Thymus (tissue), 11 donors: Measurements from ENCODE around the gene CCNI2. TPM values are rescaled to one million over a fixed set of nuclear protein-coding genes. Genes with fewer than 3 reads are reported as not detected.
A peak's percentile ranks its signal among the peaks of the same experiment; 100 is the strongest.

ENCODE experiments used
- DNase-seq, 9 donors: peaks; one replicate each; pipeline ENCODE4 v3.0.0-alpha.2; 2013; ENCODE audit warnings: low spot score in 9 of 9, low read depth in 6 of 9, missing footprints in 1 of 9
- H3K27ac ChIP-seq, 2 donors: one replicate each; pipeline ENCODE4 v1.5.1; 2013; ENCODE audit warnings: control low read depth in 1 of 2, low read depth in 1 of 2, low read length in 1 of 2, mild to moderate bottlenecking in 1 of 2, moderate library complexity in 1 of 2
- H3K27me3 ChIP-seq, 2 donors: one replicate each; pipeline ENCODE4 v1.5.1; 2013; ENCODE audit warnings: low read length in 1 of 2; ENCODE audit not compliant: control insufficient read depth in 2 of 2, insufficient read depth in 1 of 2
- H3K36me3 ChIP-seq, 2 donors: one replicate each; pipeline ENCODE4 v1.5.1; 2013; ENCODE audit warnings: low read length in 1 of 2, mild to moderate bottlenecking in 1 of 2, moderate library complexity in 1 of 2; ENCODE audit not compliant: control insufficient read depth in 2 of 2, insufficient read depth in 2 of 2
- H3K4me1 ChIP-seq, 2 donors: one replicate each; pipeline ENCODE4 v1.5.1; 2013; ENCODE audit warnings: low read length in 2 of 2; ENCODE audit not compliant: control insufficient read depth in 2 of 2, insufficient read depth in 2 of 2
- H3K4me3 ChIP-seq, 2 donors: one replicate each; pipeline ENCODE4 v1.5.1; 2013; ENCODE audit warnings: low read length in 2 of 2, control low read depth in 1 of 2, mild to moderate bottlenecking in 1 of 2
- H3K9me3 ChIP-seq, 2 donors: one replicate each; pipeline ENCODE4 v1.5.1; 2013; ENCODE audit warnings: low read length in 1 of 2, mild to moderate bottlenecking in 1 of 2; ENCODE audit not compliant: control insufficient read depth in 2 of 2, insufficient read depth in 1 of 2
- WGBS: extraction: QIAGEN DNeasy Blood & Tissue Kit; methylation state at CpG from one replicate; pipeline ENCODE4 v1.1.7; 2013; 5-methylcytosine and 5-hydroxymethylcytosine counted together
- polyA plus RNA-seq: library from polyadenylated mRNA; stranded (reverse); fragments of 200-250 nt; gene quantifications from one replicate; pipeline ENCODE4 v1.2.3, GENCODE V29; 2013
- total RNA-seq: library from RNA; stranded (reverse); fragments of 120-200 nt; gene quantifications from one replicate; pipeline ENCODE4 v1.2.4, GENCODE V29; 2013
- donor health status: healthy.

The CCNI2 gene
- total and polyA plus RNA-seq, 2 donors, result 2.5 to 8.1 TPM

DNA sequence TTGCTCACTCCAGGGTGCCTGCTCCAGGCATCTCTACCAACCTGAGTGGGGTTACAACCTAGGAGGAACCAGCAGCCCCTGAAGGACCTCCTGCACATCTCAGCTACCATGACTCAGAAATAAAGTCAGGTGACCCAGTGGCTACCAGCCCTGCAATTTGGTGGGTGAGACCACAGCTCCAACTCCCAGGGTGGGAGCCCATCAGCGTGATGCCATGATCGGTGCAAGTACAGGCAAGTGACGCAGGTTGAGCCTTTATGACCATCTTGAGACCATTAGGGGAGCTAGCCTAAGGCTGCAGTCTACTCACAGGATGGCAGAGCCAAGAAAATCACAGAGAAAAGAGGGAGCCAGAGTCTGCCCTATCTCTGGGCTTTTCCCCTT lies 21.3 kb downstream of the CCNI2 start:
- Histone ChIP-seq H3K36me3 (peaks cover 3 to 4% of the 10 kb centered on the region in 2 donors), H3K4me3 (no peak overlapping the region), H3K27ac (no peak overlapping the region), H3K4me1 (peaks cover 0 to 4% of the 10 kb centered on the region in 2 donors), H3K9me3 (no peaks in the 10 kb centered on the region), H3K27me3 (peaks cover 0 to 9% of the 10 kb centered on the region in 2 donors)
- WGBS, result 99% methylated on average over 3 of the region's 3 CpGs
- DNase-seq, result no peak

GRCh38 chr5:132770476-132771159 lies 23.4 kb downstream of the CCNI2 start:
- Histone ChIP-seq H3K4me3 (no peak overlapping the region), H3K9me3 (no peaks in the 10 kb centered on the region), H3K27ac (peak overlapping the region in 1 of 2 donors; percentile 8), H3K4me1 (peaks cover 0 to 4% of the 10 kb centered on the region in 2 donors), H3K27me3 (peaks cover 5 to 30% of the 10 kb centered on the region in 2 donors), H3K36me3 (no peaks in the 10 kb centered on the region)
- WGBS, result 94% methylated on average over 8 of the region's 8 CpGs
- DNase-seq, result no peak

- Histone ChIP-seq H3K9me3 (no peaks in the 10 kb centered on the region), H3K4me3 (no peak overlapping the region), H3K27ac (peak overlapping the region in 1 of 2 donors; percentile 20), H3K36me3 (no peaks in the 10 kb centered on the region), H3K4me1 (peaks cover under 1 to 8% of the 10 kb centered on the region in 2 donors), H3K27me3 (peaks cover 6 to 39% of the 10 kb centered on the region in 2 donors)
- WGBS, result 94% methylated on average over 8 of the region's 8 CpGs
- no peak for DNase-seq
Measured at GRCh38 chr5:132771503-132771998, 24.3 kb downstream of the CCNI2 start.

- 71% methylated on average over 8 of the region's 8 CpGs for WGBS
- H3K9me3 ChIP-seq, result no peaks in the 10 kb centered on the region
- no peak for DNase-seq
- H3K27me3 ChIP-seq, result peaks cover 7 to 46% of the 10 kb centered on the region in 2 donors
- H3K4me3 ChIP-seq, result no peak overlapping the region
- H3K27ac ChIP-seq, result no peak overlapping the region
- peaks cover 6 to 13% of the 10 kb centered on the region in 2 donors for H3K4me1 ChIP-seq
- no peaks in the 10 kb centered on the region for H3K36me3 ChIP-seq
Measured at GRCh38 chr5:132772291-132773070, 25.3 kb downstream of the CCNI2 start.

GRCh38 chr5:132773114-132773513 lies 25.9 kb downstream of the CCNI2 start:
- WGBS, result 98% methylated on average over 5 of the region's 5 CpGs
- H3K4me3 ChIP-seq, result no peak overlapping the region
- H3K27ac ChIP-seq, result no peak overlapping the region
- peaks cover 13 to 52% of the 10 kb centered on the region in 2 donors for H3K27me3 ChIP-seq
- no peaks in the 10 kb centered on the region for H3K36me3 ChIP-seq
- peaks cover 9 to 14% of the 10 kb centered on the region in 2 donors for H3K4me1 ChIP-seq
- no peak for DNase-seq
- no peaks in the 10 kb centered on the region for H3K9me3 ChIP-seq

- no peak overlapping the region for H3K4me3 ChIP-seq
- H3K36me3 ChIP-seq, result no peaks in the 10 kb centered on the region
- DNase-seq, result no peak
- peaks cover 9 to 13% of the 10 kb centered on the region in 2 donors for H3K4me1 ChIP-seq
- no peaks in the 10 kb centered on the region for H3K9me3 ChIP-seq
- peaks cover 17 to 58% of the 10 kb centered on the region in 2 donors for H3K27me3 ChIP-seq
- 83% methylated on average over 12 of the region's 12 CpGs for WGBS
- no peak overlapping the region for H3K27ac ChIP-seq
Measured at GRCh38 chr5:132773601-132774355, 26.6 kb downstream of the CCNI2 start.

- Histone ChIP-seq H3K4me1 (peaks cover 9 to 13% of the 10 kb centered on the region in 2 donors), H3K9me3 (no peaks in the 10 kb centered on the region), H3K27me3 (peaks cover 17 to 64% of the 10 kb centered on the region in 2 donors), H3K36me3 (no peaks in the 10 kb centered on the region), H3K4me3 (no peak overlapping the region), H3K27ac (no peak overlapping the region)
- DNase-seq, result no peak
- WGBS, result 95% methylated on average over 3 of the region's 3 CpGs
Measured at GRCh38 chr5:132774406-132774805, 27.2 kb downstream of the CCNI2 start.

DNA sequence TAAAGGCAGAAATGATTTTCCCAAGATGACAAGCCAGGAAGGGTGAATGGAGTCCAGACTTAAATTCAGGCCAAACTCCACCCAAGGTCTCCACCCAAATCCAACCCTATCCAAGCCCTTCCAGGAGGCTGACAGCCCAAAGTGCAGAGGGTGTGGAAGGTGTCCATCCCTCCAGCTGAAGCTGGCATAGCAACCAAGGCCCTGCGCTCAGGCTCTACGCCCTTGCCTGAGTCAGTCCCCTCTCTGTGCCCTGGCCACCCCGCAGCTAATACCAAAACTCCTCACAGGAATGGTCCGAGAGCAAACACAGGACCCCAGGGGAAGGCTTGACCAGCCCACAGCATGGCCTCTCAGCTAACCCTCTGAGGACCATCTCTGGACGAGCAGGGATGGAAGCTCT lies 27.7 kb downstream of the CCNI2 start:
- H3K4me1 ChIP-seq, result peaks cover 9 to 13% of the 10 kb centered on the region in 2 donors
- WGBS, result 97% methylated on average over 5 of the region's 5 CpGs
- peak overlapping the region in 1 of 2 donors; percentile 13 for H3K27ac ChIP-seq
- H3K9me3 ChIP-seq, result no peaks in the 10 kb centered on the region
- H3K4me3 ChIP-seq, result no peak overlapping the region
- no peaks in the 10 kb centered on the region for H3K36me3 ChIP-seq
- H3K27me3 ChIP-seq, result peaks cover 17 to 64% of the 10 kb centered on the region in 2 donors
- DNase-seq, result no peak
